GM12878 (cell line): ENCODE results near the gene SASH1. TPM values are rescaled to one million over a fixed set of nuclear protein-coding genes. Genes with fewer than 3 reads are reported as not detected.

Experiments
- ATAC-seq: fragments of 200-7000 bp; cut with Tn5 transposase; 3 replicates; pipeline ENCODE4 v1.9.1; 2020; ENCODE audit warnings: mild to moderate bottlenecking, moderate library complexity
- BruUV-seq: library from RNA; stranded (reverse); fragments of 400-500 nt; replicated peaks from 2 replicates; lab custom pipeline; 2021; lab: Mats Ljungman, UMichigan
- CTCF ChIA-PET: fragments of 300-600 bp; sonication (Branson Sonifier 250); formaldehyde crosslinking; extraction: SDS; loops from one replicate; lab custom pipeline; 2021; ENCODE audit warnings: inconsistent platforms; lab: Yijun Ruan, JAX
- POLR2A ChIA-PET: fragments of 350-600 bp; formaldehyde crosslinking; extraction: SDS; loops from one replicate; lab custom pipeline; 2021; ENCODE audit warnings: inconsistent platforms; lab: Charles Lee
- RAD21 ChIA-PET: fragments of 300-600 bp; sonication (Branson Sonifier 250); formaldehyde crosslinking; loops from one replicate; lab custom pipeline; 2023; ENCODE audit warnings: antibody characterized with exemption; ENCODE audit not compliant: unreplicated experiment; lab: Charles Lee
- SMC1A ChIA-PET: fragments of 300-600 bp; sonication (Branson Sonifier 250); formaldehyde crosslinking; loops from one replicate; lab custom pipeline; 2023; ENCODE audit not compliant: unreplicated experiment, uncharacterized antibody; lab: Charles Lee
- DNase-seq: peaks from one replicate; pipeline ENCODE4 v3.0.0-alpha.2; 2011; ENCODE audit warnings: low read depth, low spot score
- FAIRE-seq: peaks from 3 replicates; lab custom pipeline; 2011; peaks lifted over from hg19 to GRCh38; lab: Jason Lieb, UNC
- H2AFZ ChIP-seq: 2 replicates; pipeline ENCODE4 v1.6.0; 2011; ENCODE audit warnings: low read depth, low read length, control low read depth; ENCODE audit not compliant: control insufficient read depth
- H3K27ac ChIP-seq: 2 replicates; pipeline ENCODE4 v1.5.1; 2011; ENCODE audit warnings: control low read depth; ENCODE audit not compliant: control insufficient read depth, insufficient read depth
- H3K27me3 ChIP-seq, 2 experiments: replicated peaks in 1 of 2; 2 replicates each; pipeline versions ENCODE4 v1.6.0 to v1.6.1; 2011; ENCODE audit warnings: low read length in 1 of 2; ENCODE audit not compliant: control insufficient read depth in 2 of 2, insufficient read depth in 2 of 2
- H3K36me3 ChIP-seq, 2 experiments: 2 replicates each; pipeline ENCODE4 v1.5.1; 2011; ENCODE audit warnings: low read length in 1 of 2; ENCODE audit not compliant: control insufficient read depth in 2 of 2, insufficient read depth in 2 of 2
- H3K4me1 ChIP-seq: 2 replicates; pipeline ENCODE4 v1.6.1; 2011; ENCODE audit warnings: mild to moderate bottlenecking, low read length, moderate library complexity, mixed read lengths; ENCODE audit not compliant: control insufficient read depth, insufficient read depth
- H3K4me2 ChIP-seq: 2 replicates; pipeline ENCODE4 v1.6.0; 2011; ENCODE audit warnings: control low read depth; ENCODE audit not compliant: control insufficient read depth, insufficient read depth
- H3K4me3 ChIP-seq: fragments of 200-600 bp; sonication (generic); 2 replicates; pipeline ENCODE4 v1.5.1; 2016
- H3K79me2 ChIP-seq: 2 replicates; pipeline ENCODE4 v1.6.0; 2011; ENCODE audit warnings: low read length; ENCODE audit not compliant: control insufficient read depth, insufficient read depth
- H3K9ac ChIP-seq: 2 replicates; pipeline ENCODE4 v1.8.0; 2011; ENCODE audit warnings: low read length, control low read depth, mixed read lengths; ENCODE audit not compliant: control insufficient read depth, insufficient read depth
- H3K9me3 ChIP-seq: replicated peaks from 3 replicates; pipeline ENCODE4 v1.5.1; 2011; ENCODE audit warnings: mild to moderate bottlenecking, low read length; ENCODE audit not compliant: control insufficient read depth, insufficient read depth
- H4K20me1 ChIP-seq: 2 replicates; pipeline ENCODE4 v1.6.0; 2011; ENCODE audit not compliant: control insufficient read depth, insufficient read depth
- ASH2L ChIP-seq: fragments of 300-600, 200-600 bp; sonication (generic); IDR thresholded peaks from 2 replicates; pipeline ENCODE4 v1.6.1; 2017; ENCODE audit warnings: low read depth, mild to moderate bottlenecking, borderline replicate concordance
- EP300 ChIP-seq, 2 experiments: fragments of 150-350 bp in 1 of 2; IDR thresholded peaks; 2 replicates each; pipeline ENCODE4 v1.6.1; 2011 to 2012; ENCODE audit warnings: low read depth in 2 of 2, low read length in 2 of 2, borderline replicate concordance in 1 of 2, improper control_type of control experiment in 1 of 2, inconsistent platforms in 1 of 2; ENCODE audit not compliant: control insufficient read depth in 1 of 2
- HCFC1 ChIP-seq: fragments of 150-350 bp; IDR thresholded peaks from 2 replicates; pipeline ENCODE4 v1.6.1; 2014; ENCODE audit warnings: low read length
- MTA2 ChIP-seq: fragments of 450-650 bp; IDR thresholded peaks from 2 replicates; pipeline ENCODE4 v1.6.1; 2016; ENCODE audit warnings: low read depth, mild to moderate bottlenecking, moderate library complexity
- NFYB ChIP-seq: IDR thresholded peaks from 2 replicates; pipeline ENCODE4 v1.6.1; 2011; ENCODE audit warnings: low read depth, mild to moderate bottlenecking, low read length, improper control_type of control experiment, moderate library complexity; ENCODE audit not compliant: insufficient read depth
- NR2C1 ChIP-seq: fragments of 450-650 bp; IDR thresholded peaks from 2 replicates; pipeline ENCODE4 v1.6.1; 2017; ENCODE audit warnings: antibody characterized with exemption, mild to moderate bottlenecking, moderate library complexity
- POLR2AphosphoS2 ChIP-seq: IDR thresholded peaks from 2 replicates; pipeline ENCODE4 v1.6.1; 2011; ENCODE audit warnings: low read depth, mild to moderate bottlenecking, low read length, improper control_type of control experiment, moderate library complexity
- RFX5 ChIP-seq: IDR thresholded peaks from 2 replicates; pipeline ENCODE4 v1.6.1; 2011; ENCODE audit warnings: low read depth, low read length, improper control_type of control experiment
- SIX5 ChIP-seq: IDR thresholded peaks from 2 replicates; pipeline ENCODE4 v1.6.1; 2011; ENCODE audit warnings: mild to moderate bottlenecking, low read depth, low read length, moderate library complexity; ENCODE audit not compliant: severe bottlenecking
- SMC3 ChIP-seq: IDR thresholded peaks from 2 replicates; pipeline ENCODE4 v1.6.1; 2011; ENCODE audit warnings: low read length, improper control_type of control experiment, borderline replicate concordance
- SUZ12 ChIP-seq: fragments of 200-600 bp; sonication (generic); IDR thresholded peaks from one replicate; pipeline ENCODE4 v1.6.1; 2018; ENCODE audit warnings: antibody characterized with exemption, mild to moderate bottlenecking; ENCODE audit not compliant: unreplicated experiment
- WRNIP1 ChIP-seq: IDR thresholded peaks from 2 replicates; pipeline ENCODE4 v1.6.1; 2011; ENCODE audit warnings: low read depth, low read length, improper control_type of control experiment, borderline replicate concordance
- ZNF217 ChIP-seq: fragments of 450-650 bp; IDR thresholded peaks from 2 replicates; pipeline ENCODE4 v1.6.1; 2017; ENCODE audit warnings: antibody characterized with exemption, mild to moderate bottlenecking
- WGBS: methylation state at CpG from one replicate; pipeline ENCODE4 v1.1.6; 2016; ENCODE audit warnings: low lambda C conversion rate; ENCODE audit not compliant: insufficient replicate concordance, insufficient coverage; ENCODE audit errors: missing lambda C conversion rate; 5-methylcytosine and 5-hydroxymethylcytosine counted together
- in situ Hi-C: fragments of 300-500 bp; cut with MboI; formaldehyde crosslinking; loops from 9 replicates; pipeline ENCODE4 v1.14.3; 2018; ENCODE audit warnings: mixed read lengths
- intact Hi-C: fragments of 100-400 bp; cut with micrococcal nuclease; formaldehyde crosslinking; loops from one replicate; pipeline ENCODE4 v1.14.2; 2022; ENCODE audit not compliant: unreplicated experiment
- polyA plus RNA-seq, 11 experiments: library from polyadenylated mRNA; depleted of rRNA in 4 of 11; unstranded in 6 of 11; stranded (reverse) in 5 of 11; fragments of >200 nt; fragmentation: Nextera tagmentation in 4 of 11; fragmentation: Illumina TruSeq in 1 of 11; extraction: Ambion mirVana in 4 of 11; extraction: Trizol in 1 of 11; gene quantifications; 1 replicate in 1 of 11; 2 replicates in 10 of 11; pipeline versions ENCODE4 v1.2.1 to v1.2.3, GENCODE V29; 2011 to 2016; ENCODE audit warnings: inconsistent platforms in 2 of 11, missing spikeins in 2 of 11, low read depth in 1 of 11
- total RNA-seq, 4 experiments: library from RNA; depleted of rRNA in 3 of 4; stranded (reverse); fragments of >200 nt in 3 of 4; fragmentation: Illumina TruSeq in 1 of 4; extraction: Trizol in 1 of 4; gene quantifications; 2 replicates each; pipeline versions ENCODE4 v1.2.1 to v1.2.3, GENCODE V29; 2013 to 2021
- TF ChIP-seq, protein P1 (sequence below): IDR thresholded peaks from 2 replicates; pipeline ENCODE4 v1.6.1; 2012; ENCODE audit warnings: low read length, inconsistent platforms
- TF ChIP-seq, protein P2 (sequence below): fragments of 450-650 bp; IDR thresholded peaks from 2 replicates; pipeline ENCODE4 v1.6.1; 2017; ENCODE audit warnings: mild to moderate bottlenecking, low read depth, inconsistent platforms; ENCODE audit not compliant: poor library complexity, severe bottlenecking

SASH1 gene
- total and polyA plus RNA-seq, 10 of the 15 experiments (the other 5 are each of a cell fraction or from before 2014, with no cell fraction given): 0.01 to 0.73 (median 0.14) TPM; not detected in 4

DNA sequence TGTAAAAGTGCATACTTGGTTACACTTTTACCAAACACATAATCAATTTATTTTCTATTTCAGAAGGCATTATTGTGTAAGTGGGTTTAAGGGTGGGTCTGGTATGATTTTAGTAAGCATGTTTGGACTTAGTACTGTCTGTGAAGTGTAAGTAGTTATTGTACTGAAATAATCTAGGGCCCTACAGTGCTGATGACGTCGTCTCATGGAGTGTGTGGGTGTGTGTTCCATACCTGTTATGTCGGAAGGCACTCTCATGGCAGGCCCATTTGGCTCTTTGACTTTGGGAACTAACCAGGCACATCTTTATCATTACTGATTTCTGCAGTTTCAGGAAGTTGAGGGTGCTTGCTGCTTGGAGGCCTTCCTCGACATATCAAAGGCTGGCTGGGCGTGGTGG lies 155.1 kb downstream of the SASH1 start:
- intact Hi-C loops: no loop called here
- ChIA-PET SMC1A (interaction anchor here (0.7 kb wide), 1 partner anchor 1329 kb away, joined by 3 read pairs; no protein-coding TSS in a partner anchor), RAD21 (no interaction called here)
- DNase-seq (no peak), FAIRE-seq (no peak)
- BruUV-seq: no TSS peak
- 54% methylated on average over 5 of the region's 5 CpGs for WGBS
- Histone ChIP-seq H3K27ac (no peak overlapping the region), H2AFZ (no peak overlapping the region), H3K9me3 (no peaks in the 10 kb centered on the region), H3K79me2 (no peaks in the 10 kb centered on the region), H3K4me3 (no peak overlapping the region), H3K4me2 (no peak overlapping the region)
- TF ChIP-seq MTA2: no peak
- TF ChIP-seq SUZ12: no peak
- no peak for TF ChIP-seq SIX5
- TF ChIP-seq, all 136 proteins: peak for 0
- Histone ChIP-seq H3K9ac (no peak overlapping the region), H3K4me1 (no peaks in the 10 kb centered on the region), H3K36me3 (no peaks in the 10 kb centered on the region), H3K27me3 (no peaks in the 10 kb centered on the region; a peak in 2 of 4 replicates), H4K20me1 (no peaks in the 10 kb centered on the region)
- ChIA-PET POLR2A (no interaction called here), CTCF (no interaction called here)
- in situ Hi-C loops: no loop called here
- no peak for ATAC-seq

GRCh38 chr6:148500402-148500801 lies 157.8 kb downstream of the SASH1 start:
- H3K9me3 ChIP-seq: no peaks in the 10 kb centered on the region
- H3K27ac ChIP-seq: no peak overlapping the region
- no peaks in the 10 kb centered on the region for H3K4me1 ChIP-seq
- no peak for ATAC-seq
- H3K36me3 ChIP-seq: no peaks in the 10 kb centered on the region
- no peak for FAIRE-seq
- H3K27me3 ChIP-seq: no peaks in the 10 kb centered on the region; a peak in 2 of 4 replicates
- ChIA-PET CTCF (no interaction called here), POLR2A (no interaction called here), RAD21 (no interaction called here), SMC1A (interaction anchor here (0.7 kb wide), 1 partner anchor 286 kb away, joined by 3 read pairs; no protein-coding TSS in a partner anchor)
- in situ Hi-C loops: no loop called here
- no peak overlapping the region for H2AFZ ChIP-seq
- intact Hi-C loops: no loop called here
- no peaks in the 10 kb centered on the region for H3K79me2 ChIP-seq
- no peak overlapping the region for H3K9ac ChIP-seq
- H3K4me3 ChIP-seq: no peak overlapping the region
- H4K20me1 ChIP-seq: no peaks in the 10 kb centered on the region
- WGBS: 3% methylated on average over 2 of the region's 2 CpGs
- DNase-seq: no peak
- no peak overlapping the region for H3K4me2 ChIP-seq
- no TSS peak for BruUV-seq
- no peak for TF ChIP-seq ASH2L
- TF ChIP-seq, protein P1, sequence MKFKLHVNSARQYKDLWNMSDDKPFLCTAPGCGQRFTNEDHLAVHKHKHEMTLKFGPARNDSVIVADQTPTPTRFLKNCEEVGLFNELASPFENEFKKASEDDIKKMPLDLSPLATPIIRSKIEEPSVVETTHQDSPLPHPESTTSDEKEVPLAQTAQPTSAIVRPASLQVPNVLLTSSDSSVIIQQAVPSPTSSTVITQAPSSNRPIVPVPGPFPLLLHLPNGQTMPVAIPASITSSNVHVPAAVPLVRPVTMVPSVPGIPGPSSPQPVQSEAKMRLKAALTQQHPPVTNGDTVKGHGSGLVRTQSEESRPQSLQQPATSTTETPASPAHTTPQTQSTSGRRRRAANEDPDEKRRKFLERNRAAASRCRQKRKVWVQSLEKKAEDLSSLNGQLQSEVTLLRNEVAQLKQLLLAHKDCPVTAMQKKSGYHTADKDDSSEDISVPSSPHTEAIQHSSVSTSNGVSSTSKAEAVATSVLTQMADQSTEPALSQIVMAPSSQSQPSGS: no peak
- no peak for TF ChIP-seq POLR2AphosphoS2
- no peak for TF ChIP-seq NR2C1
- TF ChIP-seq ZNF217: no peak
- no peak for TF ChIP-seq RFX5
- TF ChIP-seq EP300 (IDR thresholded peaks at IDR 0.05; ENCODE audit: borderline replicate concordance in 1 of 2, control insufficient read depth in 1 of 2, low read depth in 2 of 2, low read length in 2 of 2): no peak
- TF ChIP-seq NFYB: no peak
- TF ChIP-seq, protein P2, sequence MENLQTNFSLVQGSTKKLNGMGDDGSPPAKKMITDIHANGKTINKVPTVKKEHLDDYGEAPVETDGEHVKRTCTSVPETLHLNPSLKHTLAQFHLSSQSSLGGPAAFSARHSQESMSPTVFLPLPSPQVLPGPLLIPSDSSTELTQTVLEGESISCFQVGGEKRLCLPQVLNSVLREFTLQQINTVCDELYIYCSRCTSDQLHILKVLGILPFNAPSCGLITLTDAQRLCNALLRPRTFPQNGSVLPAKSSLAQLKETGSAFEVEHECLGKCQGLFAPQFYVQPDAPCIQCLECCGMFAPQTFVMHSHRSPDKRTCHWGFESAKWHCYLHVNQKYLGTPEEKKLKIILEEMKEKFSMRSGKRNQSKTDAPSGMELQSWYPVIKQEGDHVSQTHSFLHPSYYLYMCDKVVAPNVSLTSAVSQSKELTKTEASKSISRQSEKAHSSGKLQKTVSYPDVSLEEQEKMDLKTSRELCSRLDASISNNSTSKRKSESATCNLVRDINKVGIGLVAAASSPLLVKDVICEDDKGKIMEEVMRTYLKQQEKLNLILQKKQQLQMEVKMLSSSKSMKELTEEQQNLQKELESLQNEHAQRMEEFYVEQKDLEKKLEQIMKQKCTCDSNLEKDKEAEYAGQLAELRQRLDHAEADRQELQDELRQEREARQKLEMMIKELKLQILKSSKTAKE: no peak
- no peak for TF ChIP-seq WRNIP1
- no peak for TF ChIP-seq HCFC1
- no peak for TF ChIP-seq SMC3
